CD8-positive, alpha-beta memory T cell (primary cell): ENCODE data around the gene KRTAP5-4. TPM values are rescaled to one million over a fixed set of nuclear protein-coding genes. Genes with fewer than 3 reads are reported as not detected.
"Not testable (repeated sequence)": the region's sequence is repeated elsewhere in the genome, so short reads cannot be mapped to it uniquely, and the experiment has no call there.

ENCODE experiments used
- CTCF ChIA-PET: fragments of 350-600 bp; sonication (Branson Sonifier 250); formaldehyde crosslinking; loops from one replicate; lab custom pipeline; 2021; ENCODE audit warnings: antibody characterized with exemption; lab: Charles Lee
- POLR2A ChIA-PET: fragments of 350-600 bp; sonication (Branson Sonifier 250); formaldehyde crosslinking; loops from one replicate; lab custom pipeline; 2021; ENCODE audit warnings: antibody characterized with exemption; lab: Charles Lee
- DNase-seq, 5 donors: peaks; one replicate each; pipeline versions ENCODE4 v3.0.0 to v3.0.0-alpha.2; 2020 to 2022; ENCODE audit warnings: mixed read lengths in 1 of 5
- H3K27ac ChIP-seq: one replicate; pipeline ENCODE4 v1.7.0; 2013; ENCODE audit warnings: low read depth, mild to moderate bottlenecking, low read length, moderate library complexity
- H3K27me3 ChIP-seq: 2 replicates; pipeline ENCODE4 v1.7.0; 2013; ENCODE audit warnings: low read length, mild to moderate bottlenecking; ENCODE audit not compliant: insufficient read depth, poor library complexity, severe bottlenecking
- H3K36me3 ChIP-seq: 2 replicates; pipeline ENCODE4 v1.7.0; 2013; ENCODE audit warnings: mild to moderate bottlenecking, low read length, moderate library complexity; ENCODE audit not compliant: insufficient read depth
- H3K4me1 ChIP-seq: 2 replicates; pipeline ENCODE4 v1.7.0; 2013; ENCODE audit warnings: mild to moderate bottlenecking, low read length, moderate library complexity; ENCODE audit not compliant: insufficient read depth
- H3K4me3 ChIP-seq: 2 replicates; pipeline ENCODE4 v1.7.0; 2013; ENCODE audit warnings: mild to moderate bottlenecking, low read length
- H3K9me3 ChIP-seq: 2 replicates; pipeline ENCODE4 v1.7.0; 2013; ENCODE audit warnings: mild to moderate bottlenecking, low read length
- H3K27ac Mint-ChIP-seq, 8 donors: one replicate each; pipeline ENCODE4 v1.8.0; 2020 to 2021; ENCODE audit warnings: mixed read lengths in 8 of 8, mild to moderate bottlenecking in 6 of 8, inconsistent platforms in 3 of 8, moderate library complexity in 3 of 8
- H3K27me3 Mint-ChIP-seq, 2 donors: one replicate each; pipeline ENCODE4 v1.8.0; 2020 to 2021; ENCODE audit warnings: mixed read lengths in 2 of 2, mild to moderate bottlenecking in 1 of 2, moderate library complexity in 1 of 2
- H3K36me3 Mint-ChIP-seq, 3 donors: one replicate each; pipeline ENCODE4 v1.8.0; 2020 to 2021; ENCODE audit warnings: mixed read lengths in 3 of 3, inconsistent platforms in 1 of 3, mild to moderate bottlenecking in 1 of 3
- H3K4me1 Mint-ChIP-seq, 3 donors: one replicate each; pipeline ENCODE4 v1.8.0; 2020 to 2021; ENCODE audit warnings: mixed read lengths in 3 of 3, inconsistent platforms in 1 of 3, mild to moderate bottlenecking in 1 of 3
- H3K4me3 Mint-ChIP-seq, 7 donors: one replicate each; pipeline ENCODE4 v1.8.0; 2020 to 2021; ENCODE audit warnings: mixed read lengths in 7 of 7, mild to moderate bottlenecking in 6 of 7, moderate library complexity in 4 of 7, inconsistent platforms in 2 of 7
- H3K9me3 Mint-ChIP-seq, 5 donors: one replicate each; pipeline ENCODE4 v1.8.0; 2020 to 2022; ENCODE audit warnings: mixed read lengths in 5 of 5, mild to moderate bottlenecking in 3 of 5, moderate library complexity in 2 of 5, inconsistent platforms in 1 of 5
- polyA plus RNA-seq: library from polyadenylated mRNA; unstranded; fragments of 300-500 nt; fragmentation: Illumina TruSeq; gene quantifications from one replicate; pipeline ENCODE4 v1.2.3, GENCODE V29; 2021
- total RNA-seq, 2 experiments: library from RNA; stranded (reverse); gene quantifications; one replicate each; pipeline ENCODE4 v1.2.3, GENCODE V29; 2021

The KRTAP5-4 gene
- total RNA-seq (not detected), polyA plus RNA-seq (not detected)

GRCh38 chr11:1622086-1622485 lies at the start of gene KRTAP5-4:
Gene KRTAP5-4, minus strand, starts transcription at chr11:1622138. Its CDS starts 45 bp downstream, at chr11:1622093.
- POLR2A ChIA-PET, result no interaction called here
- H3K4me3 Mint-ChIP-seq, result no peak within 1 kb of the TSS

GRCh38 chr11:1671658-1672057 lies 49.7 kb upstream of the KRTAP5-4 start:
- H3K4me1 ChIP-seq, result no peaks in the 10 kb centered on the region
- no peaks in the 10 kb centered on the region for H3K9me3 ChIP-seq
- ChIA-PET CTCF (no interaction called here), POLR2A (no interaction called here)
- Mint-ChIP-seq H3K4me3 (no peak overlapping the region), H3K36me3 (no peaks in the 10 kb centered on the region), H3K27me3 (peaks cover 25 to 36% of the 10 kb centered on the region in 2 donors), H3K4me1 (peaks cover 0 to 10% (median 5%) of the 10 kb centered on the region in 3 donors), H3K9me3 (no peaks in the 10 kb centered on the region), H3K27ac (peak overlapping the region in 1 of 8 donors; percentile 44)
- DNase-seq, result no peak
- no peaks in the 10 kb centered on the region for H3K36me3 ChIP-seq
- H3K27ac ChIP-seq, result no peak overlapping the region
- no peak overlapping the region for H3K4me3 ChIP-seq
- H3K27me3 ChIP-seq, result peaks cover 6% of the 10 kb centered on the region

More at GRCh38 chr11:1622086-1622485, at the start of gene KRTAP5-4:
- H3K4me1 Mint-ChIP-seq, result peaks cover 5 to 7% (median 6%) of the 10 kb centered on the region in 3 donors
- no peaks in the 10 kb centered on the region for H3K4me1 ChIP-seq
- H3K4me3 ChIP-seq, result no peak within 1 kb of the TSS
- H3K27me3 ChIP-seq, result no peaks in the 10 kb centered on the region
- no peak within 1 kb of the TSS for H3K27ac ChIP-seq
- no peaks in the 10 kb centered on the region for H3K36me3 ChIP-seq
- DNase-seq, result no peak
- CTCF ChIA-PET, result no interaction called here
- H3K27me3 Mint-ChIP-seq, result peaks cover 6 to 30% of the 10 kb centered on the region in 2 donors
- peak within 1 kb of the TSS in 1 of 8 donors; percentile 15 for H3K27ac Mint-ChIP-seq
- H3K36me3 Mint-ChIP-seq, result no peaks in the 10 kb centered on the region
- H3K9me3 ChIP-seq, result no peaks in the 10 kb centered on the region
- H3K9me3 Mint-ChIP-seq, result no peaks in the 10 kb centered on the region

- H3K4me1 ChIP-seq, result no peaks in the 10 kb centered on the region
- Mint-ChIP-seq H3K27me3 (peaks cover 22 to 31% of the 10 kb centered on the region in 2 donors), H3K9me3 (no peaks in the 10 kb centered on the region), H3K4me1 (peaks cover 0 to 10% (median 5%) of the 10 kb centered on the region in 3 donors), H3K27ac (no peak overlapping the region), H3K4me3 (no peak overlapping the region), H3K36me3 (no peaks in the 10 kb centered on the region)
- ChIA-PET POLR2A (no interaction called here), CTCF (no interaction called here)
- H3K4me3 ChIP-seq, result no peak overlapping the region
- no peak for DNase-seq
- no peaks in the 10 kb centered on the region for H3K9me3 ChIP-seq
- peaks cover 6% of the 10 kb centered on the region for H3K27me3 ChIP-seq
- H3K36me3 ChIP-seq, result no peaks in the 10 kb centered on the region
- no peak overlapping the region for H3K27ac ChIP-seq
These were observed 49.0 kb upstream of the KRTAP5-4 start for GRCh38 chr11:1670905-1671371.

GRCh38 chr11:1670457-1670856 lies 48.5 kb upstream of the KRTAP5-4 start:
- CTCF ChIA-PET, H3K36me3 Mint-ChIP-seq, H3K27ac ChIP-seq, H3K4me3 Mint-ChIP-seq, H3K4me3 ChIP-seq, H3K36me3 ChIP-seq, H3K27me3 ChIP-seq, H3K9me3 Mint-ChIP-seq, H3K4me1 ChIP-seq, POLR2A ChIA-PET, H3K4me1 Mint-ChIP-seq, H3K27ac Mint-ChIP-seq, H3K9me3 ChIP-seq, DNase-seq: not testable (repeated sequence)
- H3K27me3 Mint-ChIP-seq, result peaks cover 21 to 26% of the 10 kb centered on the region in 2 donors

- no peaks in the 10 kb centered on the region for H3K36me3 ChIP-seq
- no peak for DNase-seq
- H3K4me1 Mint-ChIP-seq, result peaks cover 0 to 10% (median 5%) of the 10 kb centered on the region in 3 donors
- no peaks in the 10 kb centered on the region for H3K27me3 ChIP-seq
- H3K27ac Mint-ChIP-seq, result no peak overlapping the region
- H3K9me3 ChIP-seq, result no peaks in the 10 kb centered on the region
- H3K9me3 Mint-ChIP-seq, result no peaks in the 10 kb centered on the region
- peak overlapping the region in 1 of 7 donors; percentile 19 for H3K4me3 Mint-ChIP-seq
- H3K36me3 Mint-ChIP-seq, result no peaks in the 10 kb centered on the region
- CTCF ChIA-PET, result no interaction called here
- no peaks in the 10 kb centered on the region for H3K4me1 ChIP-seq
- no peak overlapping the region for H3K4me3 ChIP-seq
- peaks cover 17 to 22% of the 10 kb centered on the region in 2 donors for H3K27me3 Mint-ChIP-seq
- POLR2A ChIA-PET, result no interaction called here
- no peak overlapping the region for H3K27ac ChIP-seq
These were observed 47.7 kb upstream of the KRTAP5-4 start for GRCh38 chr11:1669546-1670218.

- H3K36me3 ChIP-seq, result no peaks in the 10 kb centered on the region
- H3K9me3 Mint-ChIP-seq, result no peaks in the 10 kb centered on the region
- H3K27me3 Mint-ChIP-seq, result peaks cover 17 to 22% of the 10 kb centered on the region in 2 donors
- no peaks in the 10 kb centered on the region for H3K9me3 ChIP-seq
- no peaks in the 10 kb centered on the region for H3K27me3 ChIP-seq
- H3K4me3 ChIP-seq, result no peak overlapping the region
- H3K4me1 Mint-ChIP-seq, result peaks cover 0 to 10% (median 5%) of the 10 kb centered on the region in 3 donors
- no peak overlapping the region for H3K27ac Mint-ChIP-seq
- H3K4me1 ChIP-seq, result no peaks in the 10 kb centered on the region
- no peak overlapping the region for H3K27ac ChIP-seq
- ChIA-PET CTCF (no interaction called here), POLR2A (no interaction called here)
- H3K36me3 Mint-ChIP-seq, result no peaks in the 10 kb centered on the region
- peak overlapping the region in 1 of 7 donors; percentile 19 for H3K4me3 Mint-ChIP-seq
- peak in 1 of 5 donors; percentile 10 for DNase-seq
These were observed 47.1 kb upstream of the KRTAP5-4 start for GRCh38 chr11:1668911-1669473.

GRCh38 chr11:1667906-1668305 lies 46.0 kb upstream of the KRTAP5-4 start:
- H3K36me3 Mint-ChIP-seq, result no peaks in the 10 kb centered on the region
- H3K27me3 Mint-ChIP-seq, result peaks cover 17 to 18% of the 10 kb centered on the region in 2 donors
- H3K9me3 ChIP-seq, result no peaks in the 10 kb centered on the region
- H3K27ac Mint-ChIP-seq, result peak overlapping the region in 2 of 8 donors; percentile 7 to 81
- no peak for DNase-seq
- CTCF ChIA-PET, result no interaction called here
- H3K27me3 ChIP-seq, result no peaks in the 10 kb centered on the region
- H3K27ac ChIP-seq, result no peak overlapping the region
- H3K4me3 ChIP-seq, result no peak overlapping the region
- peaks cover 0 to 10% (median 5%) of the 10 kb centered on the region in 3 donors for H3K4me1 Mint-ChIP-seq
- H3K4me1 ChIP-seq, result no peaks in the 10 kb centered on the region
- no peak overlapping the region for H3K4me3 Mint-ChIP-seq
- no peaks in the 10 kb centered on the region for H3K36me3 ChIP-seq
- POLR2A ChIA-PET, result no interaction called here
- no peaks in the 10 kb centered on the region for H3K9me3 Mint-ChIP-seq

GRCh38 chr11:1667121-1667850 lies 45.3 kb upstream of the KRTAP5-4 start:
- no peaks in the 10 kb centered on the region for H3K4me1 ChIP-seq
- Mint-ChIP-seq H3K36me3 (no peaks in the 10 kb centered on the region), H3K4me1 (peaks cover 0 to 10% (median 5%) of the 10 kb centered on the region in 3 donors), H3K9me3 (no peaks in the 10 kb centered on the region), H3K27me3 (peaks cover 17 to 24% of the 10 kb centered on the region in 2 donors), H3K4me3 (no peak overlapping the region), H3K27ac (no peak overlapping the region)
- ChIA-PET CTCF (no interaction called here), POLR2A (no interaction called here)
- no peak overlapping the region for H3K27ac ChIP-seq
- no peaks in the 10 kb centered on the region for H3K27me3 ChIP-seq
- DNase-seq, result no peak
- H3K4me3 ChIP-seq, result no peak overlapping the region
- H3K9me3 ChIP-seq, result no peaks in the 10 kb centered on the region
- H3K36me3 ChIP-seq, result no peaks in the 10 kb centered on the region
